Mononuclear cell (primary cell): ENCODE data around the gene BLZF1. TPM values are rescaled to one million over a fixed set of nuclear protein-coding genes. Genes with fewer than 3 reads are reported as not detected.
"Not testable (repeated sequence)": the region's sequence is repeated elsewhere in the genome, so short reads cannot be mapped to it uniquely, and the experiment has no call there.

Experiments used
- H3K27me3 ChIP-seq: 2 replicates; pipeline ENCODE4 v1.6.0; 2011; ENCODE audit warnings: low read length, control low read depth; ENCODE audit not compliant: insufficient read depth
- H3K4me1 ChIP-seq: 2 replicates; pipeline ENCODE4 v1.5.1; 2011; ENCODE audit warnings: mild to moderate bottlenecking, low read length, control low read depth; ENCODE audit not compliant: insufficient read depth
- H3K4me3 ChIP-seq: 2 replicates; pipeline ENCODE4 v1.5.1; 2011; ENCODE audit warnings: mild to moderate bottlenecking, low read length, moderate library complexity
- H3K9me3 ChIP-seq: 2 replicates; pipeline ENCODE4 v1.5.1; 2011; ENCODE audit warnings: low read depth, mild to moderate bottlenecking, control low read depth, low read length
- total RNA-seq: library from RNA; depleted of rRNA; stranded (reverse); fragments of >200 nt; gene quantifications from one replicate; pipeline ENCODE4 v1.2.3, GENCODE V29; 2012

The BLZF1 gene
- total RNA-seq, 1 donor, result 11.1 TPM

GRCh38 chr1:169387399-169387798 lies 19.4 kb downstream of the BLZF1 start:
- H3K27me3 ChIP-seq, result no peaks in the 10 kb centered on the region
- H3K9me3 ChIP-seq, result no peaks in the 10 kb centered on the region
- H3K4me3 ChIP-seq, result no peak overlapping the region
- H3K4me1 ChIP-seq, result no peaks in the 10 kb centered on the region

- Histone ChIP-seq H3K27me3 (no peaks in the 10 kb centered on the region), H3K4me1 (no peaks in the 10 kb centered on the region), H3K9me3 (no peaks in the 10 kb centered on the region), H3K4me3 (no peak overlapping the region)
These were observed 22.3 kb downstream of the BLZF1 start for GRCh38 chr1:169390303-169390702.

- Histone ChIP-seq H3K4me3 (no peak overlapping the region), H3K9me3 (no peaks in the 10 kb centered on the region), H3K4me1 (no peaks in the 10 kb centered on the region), H3K27me3 (no peaks in the 10 kb centered on the region)
These were observed 24.4 kb downstream of the BLZF1 start for GRCh38 chr1:169392406-169392805.

- H3K27me3 ChIP-seq, result no peaks in the 10 kb centered on the region
- no peak overlapping the region for H3K4me3 ChIP-seq
- no peaks in the 10 kb centered on the region for H3K9me3 ChIP-seq
- no peaks in the 10 kb centered on the region for H3K4me1 ChIP-seq
These were observed 28.0 kb downstream of the BLZF1 start for GRCh38 chr1:169395955-169396354.

GRCh38 chr1:169402578-169402977 lies 34.6 kb downstream of the BLZF1 start:
- not testable (repeated sequence) for H3K4me3 ChIP-seq, H3K9me3 ChIP-seq, H3K27me3 ChIP-seq, H3K4me1 ChIP-seq

GRCh38 chr1:169408340-169408739 lies 40.3 kb downstream of the BLZF1 start:
- H3K4me1 ChIP-seq, H3K9me3 ChIP-seq, H3K4me3 ChIP-seq, H3K27me3 ChIP-seq: not testable (repeated sequence)

- no peaks in the 10 kb centered on the region for H3K27me3 ChIP-seq
- H3K4me1 ChIP-seq, result no peaks in the 10 kb centered on the region
- H3K4me3 ChIP-seq, result no peak overlapping the region
- H3K9me3 ChIP-seq, result no peaks in the 10 kb centered on the region
These were observed 47.0 kb downstream of the BLZF1 start for GRCh38 chr1:169414952-169415351.

GRCh38 chr1:169421309-169421708 lies 53.3 kb downstream of the BLZF1 start:
- Histone ChIP-seq H3K9me3 (no peaks in the 10 kb centered on the region), H3K4me1 (no peaks in the 10 kb centered on the region), H3K27me3 (peaks cover 15% of the 10 kb centered on the region), H3K4me3 (no peak overlapping the region)

- Histone ChIP-seq H3K27me3 (peaks cover 42% of the 10 kb centered on the region), H3K4me3 (no peak overlapping the region), H3K4me1 (peaks cover 8% of the 10 kb centered on the region), H3K9me3 (no peaks in the 10 kb centered on the region)
These were observed 58.2 kb downstream of the BLZF1 start for GRCh38 chr1:169426174-169426705.

- H3K9me3 ChIP-seq, result peaks cover 2% of the 10 kb centered on the region
- H3K27me3 ChIP-seq, result peaks cover 46% of the 10 kb centered on the region
- H3K4me3 ChIP-seq, result peak within 1 kb of the TSS; percentile 18
- peaks cover 8% of the 10 kb centered on the region for H3K4me1 ChIP-seq
These were observed 59.2 kb downstream of the BLZF1 start, which contains the start of gene CCDC181 for GRCh38 chr1:169427081-169427641. TSS of gene CCDC181 (minus strand) at chr1:169427474. CDS start at chr1:169424927, 2,547 bp downstream.

Other genes with a start within 250 kb of the BLZF1 start
- 4.0 TPM for gene NME7, start 398 bp upstream of the BLZF1 start, total RNA-seq
- not detected for gene CCDC181, start 59.3 kb downstream of the BLZF1 start, total RNA-seq
- gene SLC19A2, start 117.7 kb downstream of the BLZF1 start, total RNA-seq, result 7.0 TPM
- 13.9 TPM for gene F5, start 218.3 kb downstream of the BLZF1 start, total RNA-seq